ENCODE data around the gene PEX5L.
A peak's percentile ranks its signal among the peaks of the same experiment; 100 is the strongest.
"Not testable (repeated sequence)": the region's sequence is repeated elsewhere in the genome, so short reads cannot be mapped to it uniquely, and the experiment has no call there.

Gene PEX5L

GRCh38 chr3:179782841-179783240 is 253.9 kb downstream of the PEX5L start:
- H3K27me3 ChIP-seq (ENCODE audit: low read depth); H3K36me3 ChIP-seq (replicated peaks); in situ Hi-C loops (cut with MboI; ENCODE audit: low sequenced_read_pairs); H3K9me3 ChIP-seq; H3K4me1 ChIP-seq; H3K4me3 ChIP-seq; DNase-seq (ENCODE audit: low spot score in 2 of 2): not testable (repeated sequence)

- in situ Hi-C loops (cut with MboI; ENCODE audit: low sequenced_read_pairs) = no loop called here
These were observed 261.2 kb downstream of the PEX5L start for GRCh38 chr3:179775416-179776122.

GRCh38 chr3:179772297-179772696 is 264.4 kb downstream of the PEX5L start:
- in situ Hi-C loops (cut with MboI; ENCODE audit: low sequenced_read_pairs) = no loop called here

More at GRCh38 chr3:179775416-179776122, 261.2 kb downstream of the PEX5L start:
- 0 out of 2 replicates have a peak, but pooled peaks cover 7% of the 10 kb centered on the region for H3K36me3 ChIP-seq (replicated peaks)
- DNase-seq (ENCODE audit: low spot score in 2 of 2) = no peak
- H3K9me3 ChIP-seq = no peaks in the 10 kb centered on the region
- no peaks in the 10 kb centered on the region for H3K27me3 ChIP-seq (ENCODE audit: low read depth)
- H3K4me1 ChIP-seq = no peaks in the 10 kb centered on the region
- no peak overlapping the region for H3K4me3 ChIP-seq

GRCh38 chr3:179771797-179772196 is 264.9 kb downstream of the PEX5L start:
- no peak for DNase-seq (ENCODE audit: low spot score in 2 of 2)
- H3K9me3 ChIP-seq = no peaks in the 10 kb centered on the region
- no peaks in the 10 kb centered on the region for H3K4me1 ChIP-seq
- in situ Hi-C loops (cut with MboI; ENCODE audit: low sequenced_read_pairs) = no loop called here
- H3K36me3 ChIP-seq (replicated peaks) = peaks cover 14% of the 10 kb centered on the region; the same call in 1 of the 2 replicates
- H3K4me3 ChIP-seq = no peak overlapping the region
- H3K27me3 ChIP-seq (ENCODE audit: low read depth) = no peaks in the 10 kb centered on the region

More at GRCh38 chr3:179772297-179772696, 264.4 kb downstream of the PEX5L start:
- DNase-seq (ENCODE audit: low spot score in 2 of 2) = no peak
- Histone ChIP-seq H3K4me1 (no peaks in the 10 kb centered on the region), H3K4me3 (no peak overlapping the region), H3K9me3 (no peaks in the 10 kb centered on the region), H3K36me3 (replicated peaks) (peaks cover 12% of the 10 kb centered on the region; the same call in 1 of the 2 replicates), H3K27me3 (ENCODE audit: low read depth) (no peaks in the 10 kb centered on the region)

- in situ Hi-C loops (cut with MboI; ENCODE audit: low sequenced_read_pairs) = no loop called here
- Histone ChIP-seq H3K4me1 (no peaks in the 10 kb centered on the region), H3K27me3 (ENCODE audit: low read depth) (no peaks in the 10 kb centered on the region)
These were observed 267.1 kb downstream of the PEX5L start for GRCh38 chr3:179769411-179770247.

GRCh38 chr3:179768080-179768479 is 268.7 kb downstream of the PEX5L start:
- Histone ChIP-seq H3K4me1 (no peaks in the 10 kb centered on the region), H3K27me3 (ENCODE audit: low read depth) (no peaks in the 10 kb centered on the region), H3K36me3 (replicated peaks) (peaks cover 24% of the 10 kb centered on the region), H3K9me3 (no peaks in the 10 kb centered on the region), H3K4me3 (no peak overlapping the region)
- peak; percentile 10 to 63 for DNase-seq (ENCODE audit: low spot score in 2 of 2)
- in situ Hi-C loops (cut with MboI; ENCODE audit: low sequenced_read_pairs) = no loop called here

More at GRCh38 chr3:179769411-179770247, 267.1 kb downstream of the PEX5L start:
- no peak for DNase-seq (ENCODE audit: low spot score in 2 of 2)
- Histone ChIP-seq H3K4me3 (no peak overlapping the region), H3K36me3 (replicated peaks) (peaks cover 29% of the 10 kb centered on the region), H3K9me3 (no peaks in the 10 kb centered on the region)

GRCh38 chr3:179766416-179767133 is 270.2 kb downstream of the PEX5L start:
- H3K27me3 ChIP-seq (ENCODE audit: low read depth) = no peaks in the 10 kb centered on the region
- in situ Hi-C loops (cut with MboI; ENCODE audit: low sequenced_read_pairs) = no loop called here
- H3K36me3 ChIP-seq (replicated peaks) = peaks cover 26% of the 10 kb centered on the region
- no peak overlapping the region for H3K4me3 ChIP-seq
- DNase-seq (ENCODE audit: low spot score in 2 of 2) = no peak
- H3K9me3 ChIP-seq = no peaks in the 10 kb centered on the region
- H3K4me1 ChIP-seq = no peaks in the 10 kb centered on the region

- in situ Hi-C loops (cut with MboI; ENCODE audit: low sequenced_read_pairs) = no loop called here
- H3K36me3 ChIP-seq (replicated peaks) = peaks cover 32% of the 10 kb centered on the region
- H3K4me3 ChIP-seq = no peak overlapping the region
- H3K4me1 ChIP-seq = no peaks in the 10 kb centered on the region
- H3K9me3 ChIP-seq = no peaks in the 10 kb centered on the region
- no peaks in the 10 kb centered on the region for H3K27me3 ChIP-seq (ENCODE audit: low read depth)
- no peak for DNase-seq (ENCODE audit: low spot score in 2 of 2)
These were observed 271.3 kb downstream of the PEX5L start for GRCh38 chr3:179765396-179765795.

GRCh38 chr3:179760944-179761343 is 275.8 kb downstream of the PEX5L start:
- peaks cover 16% of the 10 kb centered on the region for H3K36me3 ChIP-seq (replicated peaks)
- no peak overlapping the region for H3K4me3 ChIP-seq
- no peaks in the 10 kb centered on the region for H3K4me1 ChIP-seq
- H3K27me3 ChIP-seq (ENCODE audit: low read depth) = no peaks in the 10 kb centered on the region
- in situ Hi-C loops (cut with MboI; ENCODE audit: low sequenced_read_pairs) = no loop called here
- no peak for DNase-seq (ENCODE audit: low spot score in 2 of 2)
- no peaks in the 10 kb centered on the region for H3K9me3 ChIP-seq

- Histone ChIP-seq H3K9me3 (no peaks in the 10 kb centered on the region), H3K27me3 (ENCODE audit: low read depth) (no peaks in the 10 kb centered on the region), H3K4me3 (no peak overlapping the region), H3K36me3 (replicated peaks) (peaks cover 9% of the 10 kb centered on the region), H3K4me1 (peaks cover 4% of the 10 kb centered on the region)
- DNase-seq (ENCODE audit: low spot score in 2 of 2) = peak; percentile 24 to 44
- in situ Hi-C loops (cut with MboI; ENCODE audit: low sequenced_read_pairs) = no loop called here
These were observed 285.9 kb downstream of the PEX5L start for GRCh38 chr3:179750720-179751328.

- in situ Hi-C loops (cut with MboI; ENCODE audit: low sequenced_read_pairs) = no loop called here
- DNase-seq (ENCODE audit: low spot score in 2 of 2) = no peak
- Histone ChIP-seq H3K36me3 (replicated peaks) (peaks cover 13% of the 10 kb centered on the region), H3K9me3 (no peaks in the 10 kb centered on the region), H3K4me3 (no peak overlapping the region), H3K27me3 (ENCODE audit: low read depth) (no peaks in the 10 kb centered on the region), H3K4me1 (peaks cover 4% of the 10 kb centered on the region)
These were observed 291.0 kb downstream of the PEX5L start for GRCh38 chr3:179745716-179746115.

- H3K4me3 ChIP-seq = no peak overlapping the region
- DNase-seq (ENCODE audit: low spot score in 2 of 2) = no peak
- in situ Hi-C loops (cut with MboI; ENCODE audit: low sequenced_read_pairs) = no loop called here
- H3K36me3 ChIP-seq (replicated peaks) = peaks cover 17% of the 10 kb centered on the region
- no peaks in the 10 kb centered on the region for H3K9me3 ChIP-seq
- H3K4me1 ChIP-seq = no peaks in the 10 kb centered on the region
- H3K27me3 ChIP-seq (ENCODE audit: low read depth) = no peaks in the 10 kb centered on the region
These were observed 291.7 kb downstream of the PEX5L start for GRCh38 chr3:179745079-179745478.
